ENCODE results near the gene PIK3R5. TPM values are rescaled to one million over a fixed set of nuclear protein-coding genes. Genes with fewer than 3 reads are reported as not detected.
A peak's percentile ranks its signal among the peaks of the same experiment; 100 is the strongest.
"Not testable (repeated sequence)": the region's sequence is repeated elsewhere in the genome, so short reads cannot be mapped to it uniquely, and the experiment has no call there.

The PIK3R5 gene
- total and polyA plus RNA-seq, 7 experiments from 2014 or later = 18.0 to 231 (median 73.8) TPM

- H3K9me3 Mint-ChIP-seq; H3K9me3 ChIP-seq (ENCODE audit: control insufficient read depth in 2 of 3, low read length in 3 of 3); H3K4me1 ChIP-seq (ENCODE audit: control insufficient read depth in 2 of 2, insufficient read depth in 2 of 2, low read length in 2 of 2); H3K27me3 Mint-ChIP-seq; H3K4me3 ChIP-seq (ENCODE audit: low read length); H3K27me3 ChIP-seq (ENCODE audit: control insufficient read depth in 2 of 2, insufficient read depth in 2 of 2, low read length in 2 of 2); CTCF ChIA-PET: not testable (repeated sequence)
- Histone ChIP-seq H3K27ac (ENCODE audit: low read depth, low read length) (peak overlapping the region; percentile 65), H3K36me3 (ENCODE audit: control insufficient read depth in 2 of 3, insufficient read depth in 3 of 3, low read length in 3 of 3) (peaks cover 49 to 91% (median 55%) of the 10 kb centered on the region in 3 experiments)
- peaks cover 15 to 59% (median 23%) of the 10 kb centered on the region in 5 donors for H3K36me3 Mint-ChIP-seq
- intact Hi-C loops (cut with micrococcal nuclease) = loop anchor here in 1 of 2 donors (1.0 kb wide), 1 partner anchor 14 kb away; no protein-coding TSS in a partner anchor
- ATAC-seq (peak; percentile 79), DNase-seq (peak in 6 of 9 donors; percentile 18 to 82 (median 36))
- H3K4me1 Mint-ChIP-seq = peaks cover 0 to 18% (median 0%) of the 10 kb centered on the region in 7 donors
- peak overlapping the region in 1 of 10 donors; percentile 34 for H3K4me3 Mint-ChIP-seq
- H3K27ac Mint-ChIP-seq = peak overlapping the region in 3 of 9 donors; percentile 14 to 76 (median 63)
- POLR2A ChIA-PET = interaction anchor here (0.8 kb wide), 1 partner anchor 11 kb away, joined by 3 read pairs; no protein-coding TSS in a partner anchor
These were observed 80.1 kb downstream of the PIK3R5 start for GRCh38 chr17:8885163-8885966.

DNA sequence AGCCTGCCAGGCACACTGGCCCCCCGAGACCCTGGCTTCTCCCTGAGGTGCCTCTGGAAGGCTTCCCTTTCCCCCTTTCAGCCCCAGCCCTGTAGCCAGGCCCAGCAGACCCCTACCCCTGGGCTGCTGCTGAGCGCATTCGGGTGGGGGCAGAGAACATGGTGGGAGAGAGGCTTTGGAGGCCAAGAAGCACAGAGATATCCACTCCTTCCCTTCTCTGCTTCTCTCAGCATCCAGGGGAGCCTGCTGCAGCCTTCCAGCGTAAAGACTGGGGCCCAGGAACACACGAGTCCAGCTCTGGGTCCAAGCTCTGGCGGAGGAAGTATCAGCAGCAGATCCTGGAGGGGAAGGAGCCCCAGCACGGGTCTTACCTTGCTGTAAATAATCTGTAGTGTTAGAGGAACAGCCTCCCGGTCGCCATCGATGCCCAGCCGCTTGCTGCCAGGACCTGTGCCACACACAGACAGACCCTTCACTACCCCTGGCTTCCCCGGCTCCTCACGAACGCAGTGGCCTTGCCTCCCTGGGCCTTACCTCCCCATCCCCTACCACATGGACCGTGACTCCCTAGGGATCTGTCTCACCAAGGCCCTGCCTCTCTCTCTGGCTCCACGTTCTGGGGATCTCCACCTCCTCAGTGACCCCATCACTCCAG is 81.0 kb downstream of the PIK3R5 start:
- H3K4me3 ChIP-seq (ENCODE audit: low read length) = no peak overlapping the region
- ATAC-seq (no peak), DNase-seq (no peak)
- peaks cover 0 to 5% (median 0%) of the 10 kb centered on the region in 11 donors for H3K9me3 Mint-ChIP-seq
- no peaks in the 10 kb centered on the region for H3K27me3 ChIP-seq (ENCODE audit: control insufficient read depth in 2 of 2, insufficient read depth in 2 of 2, low read length in 2 of 2)
- peak overlapping the region; percentile 65 for H3K27ac ChIP-seq (ENCODE audit: low read depth, low read length)
- H3K36me3 Mint-ChIP-seq = peaks cover 15 to 65% (median 24%) of the 10 kb centered on the region in 5 donors
- intact Hi-C loops (cut with micrococcal nuclease) = no loop called here
- H3K27ac Mint-ChIP-seq = peak overlapping the region in 5 of 9 donors; percentile 8 to 84 (median 65)
- no peaks in the 10 kb centered on the region for H3K9me3 ChIP-seq (ENCODE audit: control insufficient read depth in 2 of 3, low read length in 3 of 3)
- ChIA-PET POLR2A (no interaction called here), CTCF (no interaction called here)
- H3K36me3 ChIP-seq (ENCODE audit: control insufficient read depth in 2 of 3, insufficient read depth in 3 of 3, low read length in 3 of 3) = peaks cover 46 to 91% (median 52%) of the 10 kb centered on the region in 3 experiments
- H3K27me3 Mint-ChIP-seq = no peaks in the 10 kb centered on the region
- H3K4me1 Mint-ChIP-seq = peaks cover 0 to 19% (median 0%) of the 10 kb centered on the region in 7 donors
- no peaks in the 10 kb centered on the region for H3K4me1 ChIP-seq (ENCODE audit: control insufficient read depth in 2 of 2, insufficient read depth in 2 of 2, low read length in 2 of 2)
- H3K4me3 Mint-ChIP-seq = no peak overlapping the region

GRCh38 chr17:8883353-8883752 is 82.2 kb downstream of the PIK3R5 start:
- Histone ChIP-seq H3K9me3 (ENCODE audit: control insufficient read depth in 2 of 3, low read length in 3 of 3) (no peaks in the 10 kb centered on the region), H3K4me1 (ENCODE audit: control insufficient read depth in 2 of 2, insufficient read depth in 2 of 2, low read length in 2 of 2) (no peaks in the 10 kb centered on the region), H3K36me3 (ENCODE audit: control insufficient read depth in 2 of 3, insufficient read depth in 3 of 3, low read length in 3 of 3) (peaks cover 44 to 89% (median 52%) of the 10 kb centered on the region in 3 experiments), H3K4me3 (ENCODE audit: low read length) (no peak overlapping the region), H3K27ac (ENCODE audit: low read depth, low read length) (no peak overlapping the region), H3K27me3 (ENCODE audit: control insufficient read depth in 2 of 2, insufficient read depth in 2 of 2, low read length in 2 of 2) (no peaks in the 10 kb centered on the region)
- Mint-ChIP-seq H3K4me3 (peak overlapping the region in 1 of 10 donors; percentile 39), H3K36me3 (peaks cover 17 to 68% (median 30%) of the 10 kb centered on the region in 5 donors), H3K27ac (peak overlapping the region in 5 of 9 donors; percentile 14 to 75 (median 65)), H3K27me3 (no peaks in the 10 kb centered on the region), H3K4me1 (peaks cover 0 to 19% (median 0%) of the 10 kb centered on the region in 7 donors), H3K9me3 (peaks cover 0 to 6% (median 0%) of the 10 kb centered on the region in 11 donors)
- ChIA-PET POLR2A (interaction anchor here (0.8 to 1.6 kb wide), 2 partner anchors 12 to 18 kb away, joined by 3 to 4 read pairs; no protein-coding TSS in a partner anchor), CTCF (no interaction called here)
- DNase-seq = no peak
- intact Hi-C loops (cut with micrococcal nuclease) = no loop called here
- ATAC-seq = no peak

DNA sequence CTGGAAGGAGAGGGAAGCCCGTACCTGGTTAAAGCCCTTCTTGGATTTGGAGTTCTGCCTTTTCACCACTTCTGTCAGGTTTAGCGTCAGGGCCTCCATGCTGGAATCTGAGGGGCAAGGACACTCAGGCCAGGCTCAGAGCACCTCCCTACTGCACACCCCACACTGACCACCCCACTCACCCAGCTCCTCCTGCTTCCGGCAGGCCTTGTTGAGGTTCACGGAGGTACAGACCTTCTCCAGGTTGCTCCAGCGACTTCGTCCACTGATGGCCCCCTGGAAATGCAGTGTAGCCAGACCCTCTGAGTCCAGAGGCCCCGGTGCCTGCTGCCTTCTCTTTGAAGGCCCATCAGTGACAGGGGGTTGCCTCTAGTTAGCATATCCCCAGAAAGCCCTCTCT is 83.9 kb downstream of the PIK3R5 start:
- Histone ChIP-seq H3K9me3 (ENCODE audit: control insufficient read depth in 2 of 3, low read length in 3 of 3) (no peaks in the 10 kb centered on the region), H3K27ac (ENCODE audit: low read depth, low read length) (no peak overlapping the region), H3K4me1 (ENCODE audit: control insufficient read depth in 2 of 2, insufficient read depth in 2 of 2, low read length in 2 of 2) (no peaks in the 10 kb centered on the region), H3K36me3 (ENCODE audit: control insufficient read depth in 2 of 3, insufficient read depth in 3 of 3, low read length in 3 of 3) (peaks cover 34 to 81% (median 42%) of the 10 kb centered on the region in 3 experiments), H3K4me3 (ENCODE audit: low read length) (no peak overlapping the region), H3K27me3 (ENCODE audit: control insufficient read depth in 2 of 2, insufficient read depth in 2 of 2, low read length in 2 of 2) (no peaks in the 10 kb centered on the region)
- Mint-ChIP-seq H3K9me3 (peaks cover 0 to 8% (median 0%) of the 10 kb centered on the region in 11 donors), H3K36me3 (peaks cover 24 to 71% (median 39%) of the 10 kb centered on the region in 5 donors), H3K4me1 (peaks cover 0 to 19% (median 0%) of the 10 kb centered on the region in 7 donors), H3K4me3 (no peak overlapping the region), H3K27ac (peak overlapping the region in 2 of 9 donors; percentile 21 to 34), H3K27me3 (no peaks in the 10 kb centered on the region)
- POLR2A ChIA-PET = interaction anchor here (1.0 kb wide), 1 partner anchor 13 kb away, joined by 3 read pairs; no protein-coding TSS in a partner anchor
- intact Hi-C loops (cut with micrococcal nuclease) = no loop called here
- ATAC-seq (no peak), DNase-seq (no peak)
- CTCF ChIA-PET = no interaction called here

DNA sequence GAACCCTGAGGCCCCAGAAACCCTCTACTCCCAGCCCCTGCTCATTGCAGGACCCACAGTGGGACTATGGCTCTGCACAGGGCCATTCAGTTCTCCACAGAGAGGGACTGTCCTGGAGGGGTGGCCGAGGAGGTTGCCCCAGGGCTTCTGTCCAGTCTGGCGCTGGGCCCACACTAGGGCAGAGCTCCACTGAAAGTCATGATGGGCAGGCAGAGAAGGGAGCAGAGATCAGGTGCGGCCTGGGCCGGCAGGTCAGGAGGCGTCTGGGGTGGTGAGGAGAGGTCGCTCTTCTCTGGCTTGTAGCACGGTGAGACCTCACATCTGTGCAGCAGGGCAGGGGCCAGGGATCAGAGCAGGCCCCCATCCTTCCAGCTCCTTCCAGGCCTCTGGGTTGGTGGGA is 85.0 kb downstream of the PIK3R5 start:
- no peak for DNase-seq
- ATAC-seq = no peak
- H3K4me1 ChIP-seq (ENCODE audit: control insufficient read depth in 2 of 2, insufficient read depth in 2 of 2, low read length in 2 of 2) = no peaks in the 10 kb centered on the region
- no peak overlapping the region for H3K4me3 Mint-ChIP-seq
- ChIA-PET CTCF (no interaction called here), POLR2A (no interaction called here)
- H3K4me1 Mint-ChIP-seq = peaks cover 0 to 19% (median 0%) of the 10 kb centered on the region in 7 donors
- no peaks in the 10 kb centered on the region for H3K27me3 Mint-ChIP-seq
- no peaks in the 10 kb centered on the region for H3K9me3 ChIP-seq (ENCODE audit: control insufficient read depth in 2 of 3, low read length in 3 of 3)
- peaks cover 24 to 64% (median 39%) of the 10 kb centered on the region in 5 donors for H3K36me3 Mint-ChIP-seq
- intact Hi-C loops (cut with micrococcal nuclease) = no loop called here
- H3K27me3 ChIP-seq (ENCODE audit: control insufficient read depth in 2 of 2, insufficient read depth in 2 of 2, low read length in 2 of 2) = no peaks in the 10 kb centered on the region
- H3K27ac ChIP-seq (ENCODE audit: low read depth, low read length) = no peak overlapping the region
- no peak overlapping the region for H3K4me3 ChIP-seq (ENCODE audit: low read length)
- peaks cover 29 to 72% (median 36%) of the 10 kb centered on the region in 3 experiments for H3K36me3 ChIP-seq (ENCODE audit: control insufficient read depth in 2 of 3, insufficient read depth in 3 of 3, low read length in 3 of 3)
- H3K9me3 Mint-ChIP-seq = peaks cover 0 to 8% (median 0%) of the 10 kb centered on the region in 11 donors
- peak overlapping the region in 4 of 9 donors; percentile 18 to 65 (median 35) for H3K27ac Mint-ChIP-seq

DNA sequence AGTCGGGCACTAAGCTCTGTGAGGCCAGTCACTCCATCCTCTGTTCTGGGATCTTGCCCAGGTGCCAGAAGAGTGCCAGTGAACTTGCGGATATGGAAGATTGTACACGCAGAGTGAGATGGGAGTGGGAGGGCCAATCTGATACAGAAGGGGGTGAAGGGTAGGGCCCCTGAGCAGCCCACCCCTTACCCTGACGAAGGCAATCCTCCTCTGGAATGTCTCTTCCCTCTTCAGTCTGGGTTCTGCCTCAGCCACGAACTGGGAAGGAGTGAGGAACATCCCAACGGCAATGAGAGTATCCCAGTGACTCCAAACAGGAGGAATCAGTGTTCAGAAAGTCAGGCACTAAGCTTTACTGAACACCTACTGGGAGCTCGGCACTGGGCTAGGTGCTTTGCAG is 86.1 kb downstream of the PIK3R5 start:
- H3K9me3 ChIP-seq (ENCODE audit: control insufficient read depth in 2 of 3, low read length in 3 of 3) = no peaks in the 10 kb centered on the region
- H3K9me3 Mint-ChIP-seq = peaks cover 0 to 8% (median 0%) of the 10 kb centered on the region in 11 donors
- peak overlapping the region in 3 of 9 donors; percentile 12 to 32 (median 18) for H3K27ac Mint-ChIP-seq
- ATAC-seq = no peak
- H3K27me3 Mint-ChIP-seq = no peaks in the 10 kb centered on the region
- ChIA-PET CTCF (no interaction called here), POLR2A (interaction anchor here (1.0 kb wide), 1 partner anchor 9 kb away, joined by 3 read pairs; no protein-coding TSS in a partner anchor)
- H3K4me1 ChIP-seq (ENCODE audit: control insufficient read depth in 2 of 2, insufficient read depth in 2 of 2, low read length in 2 of 2) = no peaks in the 10 kb centered on the region
- H3K4me3 ChIP-seq (ENCODE audit: low read length) = no peak overlapping the region
- peaks cover 0 to 19% (median 0%) of the 10 kb centered on the region in 7 donors for H3K4me1 Mint-ChIP-seq
- peaks cover 24 to 64% (median 39%) of the 10 kb centered on the region in 5 donors for H3K36me3 Mint-ChIP-seq
- no peak overlapping the region for H3K4me3 Mint-ChIP-seq
- no peak overlapping the region for H3K27ac ChIP-seq (ENCODE audit: low read depth, low read length)
- H3K36me3 ChIP-seq (ENCODE audit: control insufficient read depth in 2 of 3, insufficient read depth in 3 of 3, low read length in 3 of 3) = peaks cover 25 to 64% (median 34%) of the 10 kb centered on the region in 3 experiments
- DNase-seq = no peak
- intact Hi-C loops (cut with micrococcal nuclease) = no loop called here
- H3K27me3 ChIP-seq (ENCODE audit: control insufficient read depth in 2 of 2, insufficient read depth in 2 of 2, low read length in 2 of 2) = no peaks in the 10 kb centered on the region
